HCT116 (cell line): ENCODE results near the gene CRX. TPM values are rescaled to one million over a fixed set of nuclear protein-coding genes. Genes with fewer than 3 reads are reported as not detected.
"Not testable (repeated sequence)": the region's sequence is repeated elsewhere in the genome, so short reads cannot be mapped to it uniquely, and the experiment has no call there.

ENCODE experiments used
- ATAC-seq: fragments of 200-7000 bp; cut with Tn5 transposase; 2 replicates; pipeline ENCODE4 v1.9.1; 2020; ENCODE audit warnings: mild to moderate bottlenecking, moderate library complexity
- BruUV-seq: library from RNA; stranded (reverse); fragments of 400-500 nt; replicated peaks from 2 replicates; lab custom pipeline; 2021; lab: Mats Ljungman, UMichigan
- CTCF ChIA-PET: fragments of 300-600 bp; sonication (Branson Sonifier 250); formaldehyde crosslinking; loops from one replicate; lab custom pipeline; 2021; ENCODE audit warnings: antibody characterized with exemption; lab: Charles Lee
- POLR2A ChIA-PET: fragments of 300-600, 350-600 bp; sonication (Branson Sonifier 250); formaldehyde crosslinking; loops from one replicate; lab custom pipeline; 2021; ENCODE audit warnings: antibody characterized with exemption; lab: Charles Lee
- RAD21 ChIA-PET, 2 experiments: fragments of 300-600 bp; sonication (Branson Sonifier 250); formaldehyde crosslinking; loops; one replicate each; lab custom pipeline; 2023; ENCODE audit warnings: low total read pairs in 2 of 2; ENCODE audit not compliant: uncharacterized antibody in 2 of 2, unreplicated experiment in 2 of 2, low non-redundant PET in 1 of 2; lab: Charles Lee
- DNase-seq: peaks from one replicate; pipeline ENCODE4 v3.0.0-alpha.2; 2010; ENCODE audit warnings: low read depth, low spot score
- H2AFZ ChIP-seq: fragments of 200-600 bp; shearing (Covaris generic), sonication (generic); 2 replicates; pipeline ENCODE4 v1.6.1; 2017; ENCODE audit warnings: low read depth, mixed run types, mixed read lengths, antibody characterized with exemption, low read length; ENCODE audit not compliant: poor library complexity, severe bottlenecking
- H3K27ac ChIP-seq: 2 replicates; pipeline ENCODE4 v1.5.1; 2012; ENCODE audit warnings: low read depth, low read length
- H3K27me3 ChIP-seq: fragments of 200-600 bp; sonication (generic); 2 replicates; pipeline ENCODE4 v1.6.1; 2016; ENCODE audit warnings: mixed run types, low read length, mixed read lengths; ENCODE audit not compliant: insufficient read depth
- H3K36me3 ChIP-seq, 2 experiments: fragments of 200-500 bp in 1 of 2; fragments of 200-600 bp in 1 of 2; sonication (Bioruptor generic) in 1 of 2; sonication (generic) in 1 of 2; 2 replicates each; pipeline versions ENCODE4 v1.5.1 to v1.6.1; 2014 to 2016; ENCODE audit warnings: low read length in 2 of 2, inconsistent platforms in 1 of 2, mixed read lengths in 1 of 2, mixed run types in 1 of 2; ENCODE audit not compliant: insufficient read depth in 2 of 2, control insufficient read depth in 1 of 2
- H3K4me1 ChIP-seq, 2 experiments: fragments of 200-600 bp in 1 of 2; sonication (generic) in 1 of 2; 2 replicates each; pipeline versions ENCODE4 v1.5.1 to v1.6.1; 2012 to 2017; ENCODE audit warnings: low read length in 2 of 2, inconsistent platforms in 1 of 2, mild to moderate bottlenecking in 1 of 2, mixed read lengths in 1 of 2, mixed run types in 1 of 2, moderate library complexity in 1 of 2; ENCODE audit not compliant: insufficient read depth in 2 of 2, control insufficient read depth in 1 of 2
- H3K4me2 ChIP-seq: fragments of 200-600 bp; sonication (generic); 2 replicates; pipeline ENCODE4 v1.6.1; 2017; ENCODE audit warnings: mixed run types, low read length, mixed read lengths
- H3K4me3 ChIP-seq, 2 experiments: fragments of 200-600 bp in 1 of 2; sonication (generic) in 1 of 2; replicated peaks in 1 of 2; 2 replicates each; pipeline ENCODE4 v1.5.1; 2011 to 2016; ENCODE audit warnings: low read length in 2 of 2, control low read depth in 1 of 2, low read depth in 1 of 2, mild to moderate bottlenecking in 1 of 2, mixed read lengths in 1 of 2, mixed run types in 1 of 2
- H3K79me2 ChIP-seq: fragments of 200-600 bp; sonication (generic); 2 replicates; pipeline ENCODE4 v1.6.1; 2017; ENCODE audit warnings: mild to moderate bottlenecking, mixed run types, low read length, moderate library complexity, mixed read lengths; ENCODE audit not compliant: insufficient read depth
- H3K9ac ChIP-seq: fragments of 200-600 bp; sonication (generic); 2 replicates; pipeline ENCODE4 v1.6.1; 2016; ENCODE audit warnings: low read length, mixed read lengths
- H3K9me2 ChIP-seq: fragments of 200-600 bp; sonication (generic), shearing (Covaris generic); 2 replicates; pipeline ENCODE4 v1.6.1; 2017; ENCODE audit warnings: mixed run types, mild to moderate bottlenecking, moderate library complexity; ENCODE audit not compliant: insufficient read depth
- H3K9me3 ChIP-seq, 2 experiments: fragments of 200-500 bp in 1 of 2; fragments of 200-600 bp in 1 of 2; sonication (Bioruptor generic) in 1 of 2; sonication (generic) in 1 of 2; 2 replicates each; pipeline ENCODE4 v1.6.1; 2014 to 2017; ENCODE audit warnings: low read length in 2 of 2, mixed read lengths in 2 of 2, inconsistent platforms in 1 of 2, low read depth in 1 of 2, mild to moderate bottlenecking in 1 of 2, mixed run types in 1 of 2, moderate library complexity in 1 of 2; ENCODE audit not compliant: control insufficient read depth in 1 of 2, insufficient read depth in 1 of 2
- H4K20me1 ChIP-seq: fragments of 200-600 bp; sonication (generic), shearing (Covaris generic); 2 replicates; pipeline ENCODE4 v1.6.1; 2017; ENCODE audit warnings: mixed run types, mild to moderate bottlenecking, moderate library complexity; ENCODE audit not compliant: insufficient read depth
- ATF3 ChIP-seq: IDR thresholded peaks from 2 replicates; pipeline ENCODE4 v1.6.1; 2012
- ELF1 ChIP-seq: IDR thresholded peaks from 2 replicates; pipeline ENCODE4 v1.6.1; 2012; ENCODE audit warnings: low read depth, borderline replicate concordance
- EZH2phosphoT487 ChIP-seq: fragments of 200-600 bp; IDR thresholded peaks from 2 replicates; pipeline ENCODE4 v1.6.1; 2018; ENCODE audit warnings: antibody characterized with exemption, borderline replicate concordance
- FOSL1 ChIP-seq: IDR thresholded peaks from 2 replicates; pipeline ENCODE4 v1.6.1; 2012; ENCODE audit warnings: low read depth
- MAX ChIP-seq: IDR thresholded peaks from 2 replicates; pipeline ENCODE4 v1.6.1; 2012
- POLR2AphosphoS5 ChIP-seq: IDR thresholded peaks from 2 replicates; pipeline ENCODE4 v1.6.1; 2011; ENCODE audit warnings: mild to moderate bottlenecking, low read depth, low read length, moderate library complexity
- RAD21 ChIP-seq: IDR thresholded peaks from 2 replicates; pipeline ENCODE4 v1.6.1; 2012; ENCODE audit warnings: low read depth, mild to moderate bottlenecking
- TCF7L2 ChIP-seq: IDR thresholded peaks from 2 replicates; pipeline ENCODE4 v1.7.0; 2011; ENCODE audit warnings: borderline replicate concordance, inconsistent platforms; ENCODE audit not compliant: insufficient read depth, insufficient read length; ENCODE audit errors: extremely low read depth
- ZBTB33 ChIP-seq: IDR thresholded peaks from 2 replicates; pipeline ENCODE4 v1.6.1; 2011; ENCODE audit warnings: mild to moderate bottlenecking, low read length, moderate library complexity; ENCODE audit not compliant: insufficient replicate concordance; ENCODE audit errors: extremely low read depth
- ZNF274 ChIP-seq: fragments of 200-500 bp; sonication (Bioruptor generic); IDR thresholded peaks from 2 replicates; pipeline ENCODE4 v1.6.1; 2014; ENCODE audit warnings: mild to moderate bottlenecking, low read depth, low read length, inconsistent platforms
- intact Hi-C: fragments of 100-400 bp; cut with micrococcal nuclease; formaldehyde crosslinking; loops from 2 replicates; pipeline ENCODE4 v1.10.0; 2022
- total RNA-seq: library from RNA; stranded (reverse); gene quantifications from one replicate; pipeline ENCODE4 v1.2.1, GENCODE V29; 2021; ENCODE audit not compliant: unreplicated experiment

Gene CRX
- total RNA-seq, 1 experiment from 2014 or later = not detected

GRCh38 chr19:47879385-47879784 is 57.6 kb downstream of the CRX start:
- H4K20me1 ChIP-seq, ATAC-seq, H3K36me3 ChIP-seq, H3K27me3 ChIP-seq, H3K9me2 ChIP-seq, H3K79me2 ChIP-seq, intact Hi-C loops, H3K9me3 ChIP-seq, RAD21 ChIA-PET, H2AFZ ChIP-seq, H3K4me3 ChIP-seq, BruUV-seq, H3K4me1 ChIP-seq, DNase-seq, H3K9ac ChIP-seq, H3K27ac ChIP-seq, H3K4me2 ChIP-seq, POLR2A ChIA-PET: not testable (repeated sequence)
- CTCF ChIA-PET = interaction anchor here (1.4 kb wide), 1 partner anchor 10 kb away, joined by 5 read pairs; no protein-coding TSS in a partner anchor

- no peak overlapping the region for H3K4me2 ChIP-seq
- no peaks in the 10 kb centered on the region for H3K9me2 ChIP-seq
- DNase-seq = no peak
- H3K27ac ChIP-seq = no peak overlapping the region
- BruUV-seq = no TSS peak
- no peak overlapping the region for H2AFZ ChIP-seq
- ATAC-seq = no peak
- RAD21 ChIA-PET = no interaction called here
- H3K27me3 ChIP-seq = no peaks in the 10 kb centered on the region
- H3K36me3 ChIP-seq = no peaks in the 10 kb centered on the region
- no peaks in the 10 kb centered on the region for H3K9me3 ChIP-seq
- H3K4me1 ChIP-seq = no peaks in the 10 kb centered on the region
- TF ChIP-seq EZH2phosphoT487 = no peak
- TF ChIP-seq ZNF274 = no peak
- no peak for TF ChIP-seq TCF7L2
- TF ChIP-seq POLR2AphosphoS5 = no peak
- no peak for TF ChIP-seq ELF1
- no peak for TF ChIP-seq ZBTB33
- no peak for TF ChIP-seq FOSL1
- TF ChIP-seq RAD21 = no peak
- TF ChIP-seq ATF3 = no peak
- TF ChIP-seq MAX = no peak
- no peaks in the 10 kb centered on the region for H4K20me1 ChIP-seq
- H3K9ac ChIP-seq = no peak overlapping the region
- H3K79me2 ChIP-seq = no peaks in the 10 kb centered on the region
- POLR2A ChIA-PET = no interaction called here
- intact Hi-C loops = no loop called here
- H3K4me3 ChIP-seq = no peak overlapping the region
- CTCF ChIA-PET = interaction anchor here (0.9 kb wide), 1 partner anchor 13 kb away, joined by 3 read pairs; no protein-coding TSS in a partner anchor
These were observed 60.0 kb downstream of the CRX start for GRCh38 chr19:47881757-47882156.
